GM12875 (cell line): Measurements from ENCODE around the gene POLR3F.

Experiments used
- H3K4me3 ChIP-seq: one replicate; pipeline ENCODE4 v1.5.1; 2011; ENCODE audit warnings: low read depth, low read length, control low read depth
- CTCF ChIP-seq: IDR thresholded peaks from 2 replicates; pipeline ENCODE4 v1.5.1; 2011; ENCODE audit warnings: low read depth, mild to moderate bottlenecking, control low read depth, inconsistent platforms, low read length, moderate library complexity, borderline replicate concordance; ENCODE audit not compliant: insufficient read depth

POLR3F gene

GRCh38 chr20:18436847-18437246 is 30.3 kb upstream of the POLR3F start:
- no peak overlapping the region for H3K4me3 ChIP-seq

GRCh38 chr20:18440403-18440802 is 26.8 kb upstream of the POLR3F start:
- H3K4me3 ChIP-seq, result no peak overlapping the region
- TF ChIP-seq CTCF, result no peak

More at GRCh38 chr20:18436847-18437246, 30.3 kb upstream of the POLR3F start:
- TF ChIP-seq CTCF, result no peak

GRCh38 chr20:18443886-18444285 is 23.3 kb upstream of the POLR3F start:
- no peak for TF ChIP-seq CTCF
- H3K4me3 ChIP-seq, result no peak overlapping the region

GRCh38 chr20:18456600-18456999 is 10.6 kb upstream of the POLR3F start:
- TF ChIP-seq CTCF, result no peak
- no peak overlapping the region for H3K4me3 ChIP-seq

DNA sequence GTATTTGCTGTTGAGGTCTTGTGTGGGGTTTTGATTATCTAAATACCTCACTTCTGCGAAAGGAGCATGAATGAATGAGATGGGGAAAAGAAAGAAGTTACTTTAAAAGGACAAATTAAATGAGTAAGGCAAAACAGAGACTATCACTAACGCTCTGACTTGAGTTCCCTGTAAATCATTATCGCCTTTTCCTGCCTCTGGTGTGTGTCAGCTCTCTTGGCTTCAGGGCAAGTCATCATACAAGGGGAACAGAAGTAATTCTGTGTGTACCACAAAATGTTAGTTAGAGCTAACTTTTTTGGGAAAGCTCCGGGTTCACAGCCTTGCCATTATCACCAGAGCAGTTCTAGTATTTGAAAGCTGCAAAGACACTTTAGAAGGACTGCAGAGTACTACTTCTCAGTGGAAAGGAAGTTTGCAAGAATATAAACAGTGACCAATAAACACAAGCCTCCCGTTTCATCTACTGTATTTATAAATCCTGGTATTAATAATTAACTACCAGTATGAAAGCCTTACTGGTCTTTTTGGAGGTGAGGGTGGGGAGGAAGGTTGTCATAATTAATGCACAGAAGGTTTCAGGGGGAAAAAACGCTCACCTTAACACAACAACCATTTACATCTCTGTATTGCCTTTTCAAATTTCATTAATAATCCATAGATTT is 1.5 kb upstream of the POLR3F start:
- TF ChIP-seq CTCF, result no peak
- no peak overlapping the region for H3K4me3 ChIP-seq

GRCh38 chr20:18466574-18466893 is 656 bp upstream of the POLR3F start:
- no peak for TF ChIP-seq CTCF
- peak overlapping the region; percentile 65 for H3K4me3 ChIP-seq

DNA sequence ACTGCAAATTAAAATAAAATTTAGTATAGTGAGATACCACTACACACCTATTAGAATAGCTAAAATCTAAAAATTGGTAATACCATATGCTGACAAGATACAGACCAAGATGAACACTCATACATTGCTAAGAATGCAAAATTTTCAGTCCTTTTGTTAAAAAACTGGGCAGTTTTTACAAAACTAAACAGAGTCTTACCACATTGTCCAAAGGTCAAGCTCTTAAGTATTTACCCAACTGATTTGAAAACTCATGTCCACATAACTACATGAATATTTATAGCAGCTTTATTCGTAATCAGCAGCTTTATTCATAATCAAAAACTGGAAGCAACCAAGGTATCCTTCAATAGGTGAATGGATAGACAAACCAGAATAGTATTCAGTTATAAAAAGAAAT is 10.0 kb downstream of the POLR3F start:
- TF ChIP-seq CTCF, result no peak
- no peak overlapping the region for H3K4me3 ChIP-seq
